Stimulated activated effector memory CD8-positive, alpha-beta T cell treated with anti-CD3 and anti-CD28 coated beads, Interleukin-12 subunit alpha, Interleukin-12 subunit beta, amount 100 ng/mL, for 72 hours (primary cell): ENCODE measurements around the gene ANO10.

Source experiments
- ATAC-seq: fragments of 150-1000 bp; cut with Tn5 transposase; 2 replicates; pipeline ENCODE4 v1.10.0; 2021
- DNase-seq, 2 donors: peaks; one replicate each; pipeline ENCODE4 v3.0.0; 2021 to 2022; ENCODE audit warnings: low spot score in 2 of 2
- H3K27ac Mint-ChIP-seq: one replicate; pipeline ENCODE4 v1.8.0; 2022; ENCODE audit warnings: mild to moderate bottlenecking, mixed read lengths
- H3K36me3 Mint-ChIP-seq: one replicate; pipeline ENCODE4 v1.8.0; 2022; ENCODE audit warnings: mild to moderate bottlenecking, mixed read lengths
- H3K4me1 Mint-ChIP-seq: one replicate; pipeline ENCODE4 v1.8.0; 2022; ENCODE audit warnings: mixed read lengths
- H3K4me3 Mint-ChIP-seq: one replicate; pipeline ENCODE4 v1.8.0; 2022; ENCODE audit warnings: mild to moderate bottlenecking, mixed read lengths
- H3K9me3 Mint-ChIP-seq: one replicate; pipeline ENCODE4 v1.8.0; 2022; ENCODE audit warnings: mixed read lengths

Gene ANO10

DNA sequence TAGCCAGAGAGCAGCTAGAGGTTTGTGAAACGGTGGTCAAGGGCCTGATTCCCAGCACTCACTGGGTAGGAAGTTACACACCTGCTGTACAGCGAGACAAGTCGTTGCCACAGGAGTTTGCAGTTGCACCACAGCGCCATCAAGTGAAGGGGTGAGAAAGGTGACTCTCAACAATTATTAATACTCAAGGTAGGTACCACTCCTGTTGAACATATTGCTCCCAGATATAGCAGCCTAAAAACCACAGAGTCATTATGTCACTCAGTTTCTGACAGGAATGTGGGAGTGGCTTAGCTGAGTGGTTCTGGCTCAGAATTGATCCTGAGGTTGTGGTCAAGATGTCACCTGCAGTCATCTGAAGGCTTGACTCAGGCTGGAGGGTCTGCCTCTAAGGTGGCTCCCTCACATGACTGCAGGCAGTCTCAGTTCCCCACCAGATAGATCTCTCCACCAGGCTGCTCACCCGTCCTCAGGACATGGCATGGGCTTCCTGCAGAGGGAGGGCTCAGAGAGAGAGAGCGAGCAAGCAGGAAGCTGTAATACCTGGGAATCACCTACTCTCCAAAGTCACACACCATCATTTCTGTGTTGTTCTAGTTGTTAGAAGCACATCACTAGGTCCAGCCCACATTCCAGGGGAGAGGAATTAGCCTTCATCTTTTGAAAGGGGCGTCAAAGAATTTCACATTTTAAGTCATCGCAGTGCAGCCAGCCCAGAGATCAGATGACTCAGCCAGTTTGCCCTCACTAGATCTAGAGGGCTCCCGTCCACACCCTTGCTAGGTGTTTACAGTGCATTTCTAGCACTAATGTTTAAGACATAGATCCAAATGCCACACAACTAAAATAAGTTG lies 17.0 kb upstream of the ANO10 start:
- Mint-ChIP-seq H3K27ac (no peak overlapping the region), H3K36me3 (no peaks in the 10 kb centered on the region), H3K9me3 (no peaks in the 10 kb centered on the region), H3K4me1 (peaks cover 6% of the 10 kb centered on the region), H3K4me3 (no peak overlapping the region)
- no peak for DNase-seq
- ATAC-seq = peak; percentile 66

DNA sequence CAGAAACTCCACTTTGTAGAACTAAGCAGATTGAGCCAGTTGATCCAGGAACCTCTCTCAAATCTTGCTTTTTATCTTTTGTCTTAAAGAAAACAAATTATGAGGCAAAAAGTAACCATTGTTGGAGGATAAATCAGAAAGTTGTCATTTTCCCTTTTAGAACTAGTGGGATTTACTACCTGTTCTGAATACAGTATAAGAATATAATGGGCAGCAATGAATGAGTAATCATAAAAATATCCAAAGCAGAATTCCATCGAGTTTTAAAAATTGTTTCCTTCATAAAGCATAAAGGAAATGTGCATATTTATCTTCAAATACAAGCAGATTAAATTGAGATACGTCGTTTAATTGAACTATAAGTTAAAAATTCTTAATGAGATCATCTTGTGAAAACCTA lies 15.9 kb upstream of the ANO10 start:
- H3K4me3 Mint-ChIP-seq = no peak overlapping the region
- no peaks in the 10 kb centered on the region for H3K9me3 Mint-ChIP-seq
- H3K27ac Mint-ChIP-seq = no peak overlapping the region
- H3K4me1 Mint-ChIP-seq = peaks cover 6% of the 10 kb centered on the region
- H3K36me3 Mint-ChIP-seq = no peaks in the 10 kb centered on the region
- no peak for ATAC-seq
- no peak for DNase-seq

DNA sequence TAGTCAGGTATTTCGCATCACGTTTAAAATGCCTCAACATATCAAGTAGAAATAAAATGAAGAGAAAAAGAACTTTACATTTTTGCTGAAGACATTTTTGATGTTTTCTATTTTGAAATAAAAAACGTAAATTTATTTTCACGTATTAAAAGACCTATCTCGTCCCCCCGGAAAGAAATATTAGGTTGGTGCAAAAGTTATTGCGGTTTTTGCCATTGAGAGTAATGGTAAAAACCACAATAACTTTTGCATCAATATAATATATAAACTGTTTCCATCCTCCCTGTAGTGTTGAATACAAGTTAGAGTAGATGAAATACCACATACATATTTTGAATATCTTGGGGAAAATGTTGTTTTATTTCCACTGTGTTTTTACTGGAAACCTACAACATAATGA lies 11.2 kb upstream of the ANO10 start:
- no peak for ATAC-seq
- Mint-ChIP-seq H3K9me3 (no peaks in the 10 kb centered on the region), H3K36me3 (no peaks in the 10 kb centered on the region), H3K4me3 (no peak overlapping the region), H3K27ac (no peak overlapping the region), H3K4me1 (peaks cover 11% of the 10 kb centered on the region)
- no peak for DNase-seq

DNA sequence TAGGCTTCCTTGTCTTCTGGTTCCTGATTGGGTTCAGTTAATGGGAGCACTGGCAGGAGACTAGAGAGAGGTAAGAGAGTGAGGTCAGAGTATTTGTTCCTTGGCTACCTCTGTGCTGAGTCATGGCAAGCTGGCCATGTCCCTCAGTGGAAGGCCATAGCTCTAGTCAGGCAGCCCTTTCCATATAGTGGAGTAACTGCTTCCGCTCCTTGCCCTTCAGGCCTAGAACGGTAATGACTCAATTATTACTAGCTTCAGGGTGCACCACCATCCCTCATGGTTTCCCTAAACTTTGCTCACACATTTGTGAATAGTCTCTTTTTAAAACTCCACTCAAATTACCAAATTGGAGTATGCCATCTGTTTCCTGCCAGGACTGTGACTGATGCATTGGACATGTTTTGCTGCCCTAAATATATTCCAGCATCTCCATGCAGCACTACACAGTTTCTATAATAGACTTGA lies 10.5 kb upstream of the ANO10 start:
- Mint-ChIP-seq H3K27ac (no peak overlapping the region), H3K4me1 (peaks cover 11% of the 10 kb centered on the region), H3K4me3 (no peak overlapping the region), H3K9me3 (no peaks in the 10 kb centered on the region), H3K36me3 (no peaks in the 10 kb centered on the region)
- no peak for DNase-seq
- no peak for ATAC-seq

DNA sequence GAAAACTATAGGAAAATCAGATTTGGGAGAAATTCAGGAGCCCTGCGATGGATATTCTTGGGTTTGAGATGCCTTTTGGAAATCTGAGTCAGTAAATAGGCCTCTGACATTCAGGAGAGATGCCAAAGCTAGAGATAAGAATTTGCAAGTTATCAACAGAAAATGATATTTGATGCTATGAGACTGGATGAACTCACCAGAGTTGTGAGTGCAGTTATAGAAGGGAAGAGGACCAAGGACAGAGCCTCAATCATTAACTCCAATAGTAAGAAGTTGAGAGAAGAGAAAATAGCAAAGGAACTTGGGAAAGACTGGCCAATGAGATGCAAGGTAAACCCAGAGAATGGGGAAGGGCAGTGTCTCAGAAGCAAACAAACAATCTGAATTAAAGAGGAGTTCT lies 7.9 kb upstream of the ANO10 start:
- no peak overlapping the region for H3K27ac Mint-ChIP-seq
- DNase-seq = no peak
- H3K4me3 Mint-ChIP-seq = no peak overlapping the region
- no peaks in the 10 kb centered on the region for H3K9me3 Mint-ChIP-seq
- no peak for ATAC-seq
- H3K4me1 Mint-ChIP-seq = peaks cover 18% of the 10 kb centered on the region
- no peaks in the 10 kb centered on the region for H3K36me3 Mint-ChIP-seq

DNA sequence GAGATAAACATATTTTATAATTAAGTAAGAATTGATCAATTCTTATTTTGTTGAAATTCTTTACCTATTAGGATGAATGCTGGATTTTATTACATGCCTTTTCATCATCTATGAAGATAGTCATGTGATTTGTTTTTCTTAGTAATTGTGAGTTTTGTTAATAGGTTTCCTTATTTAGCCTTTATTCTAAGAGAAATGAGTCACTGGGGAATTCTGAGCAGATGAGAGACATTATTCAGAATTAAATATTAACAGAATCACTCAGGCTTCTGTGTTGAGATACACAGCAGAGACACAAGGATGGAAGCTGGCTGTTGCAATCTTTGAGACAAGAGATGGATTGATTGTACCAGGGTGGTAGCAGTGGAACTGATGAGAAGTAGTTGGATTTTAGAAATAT lies 7.4 kb upstream of the ANO10 start:
- Mint-ChIP-seq H3K4me1 (peaks cover 18% of the 10 kb centered on the region), H3K4me3 (no peak overlapping the region), H3K36me3 (no peaks in the 10 kb centered on the region), H3K9me3 (no peaks in the 10 kb centered on the region), H3K27ac (no peak overlapping the region)
- no peak for DNase-seq
- no peak for ATAC-seq

DNA sequence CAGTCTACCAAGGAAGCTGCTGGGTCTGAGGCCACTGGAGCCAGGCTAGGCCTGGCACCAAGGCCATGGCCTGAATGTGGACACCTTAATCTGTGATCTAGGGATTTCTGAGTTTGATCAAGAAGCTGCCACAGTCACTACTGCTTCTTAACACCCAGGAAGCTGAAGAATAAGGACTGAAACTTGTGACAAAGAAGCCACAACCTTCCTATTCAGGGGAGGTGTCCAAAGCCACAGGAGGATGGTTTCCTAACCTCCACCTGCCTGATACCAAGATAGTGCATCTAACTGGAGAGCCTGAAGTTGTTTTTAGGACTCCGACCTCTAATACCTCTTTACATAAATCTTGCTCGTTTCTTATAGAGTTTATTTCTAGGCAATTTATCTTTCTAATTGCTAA lies 5.5 kb upstream of the ANO10 start:
- Mint-ChIP-seq H3K4me3 (no peak overlapping the region), H3K4me1 (peaks cover 24% of the 10 kb centered on the region), H3K36me3 (peaks cover 5% of the 10 kb centered on the region), H3K27ac (no peak overlapping the region), H3K9me3 (no peaks in the 10 kb centered on the region)
- peak; percentile 89 for ATAC-seq
- no peak for DNase-seq

DNA sequence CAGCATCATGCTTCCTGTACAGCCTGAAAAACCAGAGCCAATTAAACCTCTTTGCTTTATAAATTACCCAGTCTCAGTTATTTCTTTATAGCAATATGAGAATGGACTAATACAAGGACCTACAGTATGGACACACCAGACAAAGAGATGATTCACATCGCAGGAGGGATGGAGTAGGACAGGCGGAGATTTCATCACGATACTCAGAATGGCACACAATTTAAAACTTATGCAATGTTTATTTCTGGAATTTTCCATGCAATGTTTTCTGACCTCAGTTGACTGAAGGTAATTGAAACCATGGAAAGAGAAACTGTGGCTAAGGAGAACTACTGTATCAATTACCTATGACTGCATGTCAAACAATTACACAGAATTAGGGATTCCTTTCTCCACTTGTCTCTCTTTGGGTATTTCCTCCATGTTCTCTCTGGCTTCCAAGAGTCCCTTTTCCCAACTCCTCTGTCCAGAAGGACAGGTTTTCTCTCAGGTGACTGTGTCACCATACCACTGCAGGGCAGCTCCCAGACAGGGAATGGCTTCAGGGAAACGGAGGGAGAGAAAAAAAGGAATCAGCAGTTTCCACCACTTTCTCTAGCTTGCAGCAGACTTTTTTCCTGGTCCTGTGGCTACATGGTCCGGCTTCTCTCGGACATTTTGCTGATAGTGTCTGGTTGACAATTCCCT lies 3.0 kb upstream of the ANO10 start:
- DNase-seq (no peak), ATAC-seq (no peak)
- H3K4me3 Mint-ChIP-seq = no peak overlapping the region
- H3K4me1 Mint-ChIP-seq = peaks cover 33% of the 10 kb centered on the region
- no peak overlapping the region for H3K27ac Mint-ChIP-seq
- peaks cover 5% of the 10 kb centered on the region for H3K36me3 Mint-ChIP-seq
- H3K9me3 Mint-ChIP-seq = no peaks in the 10 kb centered on the region

DNA sequence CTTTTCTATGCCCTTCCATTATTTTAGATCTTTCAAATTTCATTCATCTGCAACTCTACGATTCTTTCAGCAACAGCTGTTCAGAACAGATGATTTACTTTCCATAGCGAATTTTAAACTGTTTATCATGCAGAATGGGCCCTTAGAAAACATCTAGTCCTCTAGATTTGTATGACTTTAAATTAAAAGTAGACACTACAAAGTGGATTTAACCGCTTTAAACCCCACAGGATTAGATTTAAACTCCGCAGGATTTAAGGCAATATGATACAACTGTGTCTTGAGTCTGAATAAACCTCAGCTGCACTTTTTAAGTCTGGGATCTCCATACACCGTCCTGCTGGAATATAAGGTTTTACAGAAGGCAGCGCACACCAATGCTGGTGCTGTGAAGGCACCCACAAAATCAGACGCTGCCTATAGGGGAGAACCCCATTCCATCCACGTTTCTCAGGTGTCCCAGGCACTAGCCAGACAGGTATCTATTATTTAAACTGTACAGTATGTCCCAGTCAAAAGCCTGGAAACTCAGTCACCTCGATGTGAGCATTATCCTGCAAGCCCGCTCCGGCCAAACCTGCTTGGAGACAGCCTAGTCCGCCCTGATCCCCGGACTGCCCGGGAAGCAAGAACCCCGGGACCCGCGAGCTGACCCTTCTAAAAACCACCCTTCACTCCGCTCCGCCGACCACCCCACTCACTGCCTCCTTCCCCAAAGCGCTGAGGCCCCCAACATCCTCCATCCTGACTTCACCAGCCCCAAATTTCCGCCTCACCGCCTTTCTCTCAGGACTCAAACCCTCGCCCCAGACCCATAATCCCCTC lies 768 bp downstream of the ANO10 start:
- H3K9me3 Mint-ChIP-seq = no peaks in the 10 kb centered on the region
- DNase-seq (no peak), ATAC-seq (peak; percentile 1)
- peak overlapping the region; percentile 80 for H3K4me3 Mint-ChIP-seq
- H3K4me1 Mint-ChIP-seq = peaks cover 16% of the 10 kb centered on the region
- peak overlapping the region; percentile 69 for H3K27ac Mint-ChIP-seq
- peaks cover 5% of the 10 kb centered on the region for H3K36me3 Mint-ChIP-seq

DNA sequence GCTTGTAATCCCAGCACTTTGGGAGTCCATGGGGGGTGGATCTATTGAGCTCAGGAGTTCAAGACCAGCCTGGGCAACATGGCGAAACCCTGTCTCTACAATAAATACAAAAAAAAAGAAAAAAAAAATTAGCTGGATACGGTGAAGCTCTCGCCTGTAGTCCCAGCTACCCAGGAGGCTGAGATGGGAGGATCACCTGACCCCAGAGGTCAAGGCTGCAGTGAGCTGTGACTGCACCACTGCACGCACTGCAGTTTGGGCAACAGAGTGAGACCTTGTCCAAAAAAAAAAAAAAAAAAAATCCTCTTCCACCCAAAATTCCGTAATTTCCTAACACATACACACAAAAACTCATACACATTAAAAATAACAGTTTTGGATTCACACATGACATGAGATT lies 2.2 kb downstream of the ANO10 start:
- ATAC-seq (no peak), DNase-seq (no peak)
- peaks cover 16% of the 10 kb centered on the region for H3K4me1 Mint-ChIP-seq
- H3K9me3 Mint-ChIP-seq = no peaks in the 10 kb centered on the region
- no peak overlapping the region for H3K4me3 Mint-ChIP-seq
- H3K36me3 Mint-ChIP-seq = peaks cover 5% of the 10 kb centered on the region
- H3K27ac Mint-ChIP-seq = no peak overlapping the region

DNA sequence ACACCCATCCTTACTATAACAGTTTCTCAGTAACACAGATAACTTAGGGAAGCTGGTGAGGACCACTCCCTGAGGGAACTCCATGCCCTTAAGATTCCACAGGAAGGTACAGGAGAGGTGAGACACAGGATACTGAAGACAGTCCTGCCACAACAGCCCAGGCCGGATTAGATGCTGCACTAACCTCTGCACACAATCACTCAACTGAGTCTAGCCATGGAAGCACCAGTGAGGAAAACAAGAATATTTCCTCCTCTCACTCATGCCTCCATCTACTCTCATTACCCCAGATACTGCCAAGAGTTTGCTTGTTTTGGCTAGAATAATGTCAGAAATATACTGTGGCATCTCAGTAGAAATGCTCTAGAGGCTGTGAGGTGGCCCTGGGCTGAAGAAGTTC lies 3.7 kb downstream of the ANO10 start:
- peaks cover 5% of the 10 kb centered on the region for H3K36me3 Mint-ChIP-seq
- ATAC-seq = no peak
- peaks cover 16% of the 10 kb centered on the region for H3K4me1 Mint-ChIP-seq
- no peaks in the 10 kb centered on the region for H3K9me3 Mint-ChIP-seq
- no peak overlapping the region for H3K4me3 Mint-ChIP-seq
- DNase-seq = no peak
- H3K27ac Mint-ChIP-seq = no peak overlapping the region

DNA sequence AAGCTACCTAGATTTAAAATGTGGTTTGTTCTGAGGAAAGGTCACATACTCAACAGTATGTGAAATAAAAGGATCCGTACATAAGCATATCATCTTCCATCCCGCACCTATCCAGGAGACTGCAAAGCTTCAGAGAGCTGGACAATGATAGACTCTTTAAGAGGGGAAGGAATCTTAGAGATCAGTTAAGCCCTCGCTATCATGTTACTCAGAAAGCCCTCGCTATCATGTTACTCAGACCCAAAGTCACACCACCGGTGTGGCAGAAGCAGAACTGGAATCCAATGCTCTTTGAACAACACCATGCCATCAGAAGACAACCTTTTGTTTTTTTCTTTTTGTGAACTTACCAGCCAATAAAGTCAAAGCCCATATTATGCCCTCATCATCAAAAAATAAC lies 5.8 kb downstream of the ANO10 start:
- Mint-ChIP-seq H3K27ac (no peak overlapping the region), H3K4me1 (no peaks in the 10 kb centered on the region), H3K4me3 (no peak overlapping the region), H3K9me3 (no peaks in the 10 kb centered on the region), H3K36me3 (no peaks in the 10 kb centered on the region)
- DNase-seq = no peak
- no peak for ATAC-seq

DNA sequence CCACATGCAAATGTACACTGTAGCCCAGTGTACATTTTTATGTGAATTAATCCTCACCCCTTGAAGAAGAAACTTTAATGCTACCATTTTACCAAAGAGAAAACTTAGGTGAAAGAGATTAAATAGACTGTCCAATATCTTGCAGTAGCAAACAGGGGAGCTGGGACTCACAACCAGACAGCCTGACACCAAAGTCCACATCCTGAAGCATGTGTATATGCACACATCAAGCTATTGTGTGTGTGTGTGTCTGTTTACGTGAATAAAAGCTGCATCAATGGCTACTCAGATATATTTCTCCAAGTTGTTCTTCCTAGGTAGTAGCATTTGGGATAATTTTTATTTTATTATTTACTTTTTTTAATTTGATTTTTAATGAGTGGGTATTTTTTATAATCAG lies 6.7 kb downstream of the ANO10 start:
- Mint-ChIP-seq H3K36me3 (no peaks in the 10 kb centered on the region), H3K27ac (no peak overlapping the region), H3K4me3 (no peak overlapping the region), H3K9me3 (no peaks in the 10 kb centered on the region), H3K4me1 (no peaks in the 10 kb centered on the region)
- ATAC-seq (no peak), DNase-seq (no peak)

DNA sequence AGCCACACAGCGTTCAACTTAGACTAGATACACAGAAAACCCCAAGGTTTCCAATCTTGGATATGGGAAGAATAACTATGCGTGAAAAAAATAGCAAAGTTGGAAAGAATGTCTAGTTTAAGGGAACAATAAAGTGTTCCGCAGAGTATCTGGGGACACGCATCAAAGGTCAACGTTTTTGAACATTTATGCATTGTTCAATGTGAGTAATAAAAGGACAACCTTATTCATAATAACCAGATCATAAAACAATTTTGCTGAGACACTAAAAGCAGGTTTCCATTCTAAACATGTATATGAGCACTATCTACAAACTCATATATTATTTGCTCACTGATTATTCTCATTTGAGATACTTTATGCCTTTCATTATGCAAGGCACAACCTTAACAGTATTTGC lies 7.8 kb downstream of the ANO10 start:
- DNase-seq (no peak), ATAC-seq (no peak)
- no peaks in the 10 kb centered on the region for H3K36me3 Mint-ChIP-seq
- H3K4me3 Mint-ChIP-seq = no peak overlapping the region
- H3K9me3 Mint-ChIP-seq = no peaks in the 10 kb centered on the region
- no peaks in the 10 kb centered on the region for H3K4me1 Mint-ChIP-seq
- H3K27ac Mint-ChIP-seq = no peak overlapping the region

DNA sequence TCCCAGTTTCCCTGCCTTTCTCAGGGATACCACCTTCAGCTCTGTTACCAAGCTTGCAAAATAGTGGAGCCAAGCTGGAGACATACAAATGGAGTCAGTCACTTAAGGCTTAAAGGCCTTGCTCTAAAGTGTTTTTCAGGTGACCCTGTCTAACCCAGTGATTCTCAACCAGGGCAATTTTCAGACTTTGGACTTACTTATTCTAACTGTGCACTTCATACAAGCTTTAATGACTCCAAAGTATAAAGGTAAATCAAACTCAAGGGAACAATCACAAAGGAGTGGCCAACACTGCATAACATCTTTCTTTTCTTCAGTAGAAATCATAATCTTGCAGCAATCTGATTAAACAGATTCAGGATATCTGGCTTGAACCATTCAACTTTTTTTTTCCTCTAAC lies 9.4 kb downstream of the ANO10 start:
- Mint-ChIP-seq H3K36me3 (no peaks in the 10 kb centered on the region), H3K4me1 (no peaks in the 10 kb centered on the region), H3K9me3 (no peaks in the 10 kb centered on the region), H3K4me3 (no peak overlapping the region), H3K27ac (no peak overlapping the region)
- ATAC-seq = no peak
- DNase-seq = no peak
